Measurements from ENCODE around the gene FOXO1.

FOXO1 gene

DNA sequence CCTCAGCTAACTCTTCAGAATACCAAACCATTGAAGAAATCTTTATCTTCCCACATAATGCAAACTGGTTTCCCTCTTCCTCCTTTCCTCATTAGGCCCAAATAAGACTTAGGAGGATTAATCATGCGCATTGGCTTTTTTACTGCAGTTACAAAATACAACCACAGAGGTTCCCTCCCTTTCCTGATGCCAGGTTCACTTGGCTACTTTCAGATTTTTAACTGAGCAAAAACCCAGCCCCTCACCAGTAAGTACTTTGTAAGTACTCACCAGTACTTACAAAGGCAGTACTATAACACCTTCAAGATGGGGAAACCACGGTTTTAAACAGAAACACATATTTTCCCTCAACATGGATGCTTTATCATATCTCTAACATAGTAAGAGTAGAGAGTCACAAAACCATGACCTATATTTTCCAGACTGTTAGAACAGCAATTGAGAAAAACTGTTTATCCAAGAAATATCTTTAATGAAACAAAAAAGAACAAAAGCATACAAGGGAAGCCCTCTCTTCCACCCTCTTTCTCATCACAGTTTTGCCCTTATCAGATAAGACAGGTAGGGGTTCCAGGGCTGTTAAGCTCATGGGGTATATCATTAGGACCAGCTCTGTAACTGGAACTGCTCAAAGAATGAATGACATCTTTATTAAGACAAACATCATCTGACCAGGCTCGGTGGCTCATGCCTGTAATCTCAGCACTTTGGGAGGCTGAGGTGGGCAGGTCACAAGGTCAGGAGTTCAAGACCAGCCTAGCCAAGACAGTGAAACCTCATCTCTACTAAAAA, 12.7 kb downstream of the FOXO1 start:
- peaks cover 13% of the 10 kb centered on the region; the same call in 1 of the 2 replicates for H4K20me1 ChIP-seq (ENCODE audit: low read depth, low read length)
- H3K9me2 ChIP-seq (replicated peaks; ENCODE audit: insufficient read depth, low read length): no peaks in the 10 kb centered on the region
- H3K4me3 ChIP-seq (ENCODE audit: insufficient read depth, low read length, poor library complexity, severe bottlenecking): peak overlapping the region; percentile 10
- no peaks in the 10 kb centered on the region for H3K27me3 ChIP-seq (ENCODE audit: low read length)
- H3K9ac ChIP-seq (ENCODE audit: low read length): peak overlapping the region; percentile 27
- H3K27ac ChIP-seq (ENCODE audit: low read depth, low read length): peak overlapping the region; percentile 95
- peaks cover 75% of the 10 kb centered on the region for H3F3A ChIP-seq (ENCODE audit: insufficient read depth)
- no peaks in the 10 kb centered on the region for H3K36me3 ChIP-seq (ENCODE audit: low read length)
- H3K79me2 ChIP-seq (ENCODE audit: insufficient read depth, low read length): peaks cover 99% of the 10 kb centered on the region
- H3K9me3 ChIP-seq (ENCODE audit: insufficient read depth, low read length): no peaks in the 10 kb centered on the region
- H3K4me2 ChIP-seq (ENCODE audit: low read depth, low read length, poor library complexity, severe bottlenecking): peak overlapping the region; percentile 93
- no peak overlapping the region for H2AFZ ChIP-seq (ENCODE audit: low read depth, low read length, severe bottlenecking)
- TF ChIP-seq, protein P1, sequence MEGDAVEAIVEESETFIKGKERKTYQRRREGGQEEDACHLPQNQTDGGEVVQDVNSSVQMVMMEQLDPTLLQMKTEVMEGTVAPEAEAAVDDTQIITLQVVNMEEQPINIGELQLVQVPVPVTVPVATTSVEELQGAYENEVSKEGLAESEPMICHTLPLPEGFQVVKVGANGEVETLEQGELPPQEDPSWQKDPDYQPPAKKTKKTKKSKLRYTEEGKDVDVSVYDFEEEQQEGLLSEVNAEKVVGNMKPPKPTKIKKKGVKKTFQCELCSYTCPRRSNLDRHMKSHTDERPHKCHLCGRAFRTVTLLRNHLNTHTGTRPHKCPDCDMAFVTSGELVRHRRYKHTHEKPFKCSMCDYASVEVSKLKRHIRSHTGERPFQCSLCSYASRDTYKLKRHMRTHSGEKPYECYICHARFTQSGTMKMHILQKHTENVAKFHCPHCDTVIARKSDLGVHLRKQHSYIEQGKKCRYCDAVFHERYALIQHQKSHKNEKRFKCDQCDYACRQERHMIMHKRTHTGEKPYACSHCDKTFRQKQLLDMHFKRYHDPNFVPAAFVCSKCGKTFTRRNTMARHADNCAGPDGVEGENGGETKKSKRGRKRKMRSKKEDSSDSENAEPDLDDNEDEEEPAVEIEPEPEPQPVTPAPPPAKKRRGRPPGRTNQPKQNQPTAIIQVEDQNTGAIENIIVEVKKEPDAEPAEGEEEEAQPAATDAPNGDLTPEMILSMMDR (IDR thresholded peaks at IDR 0.05; ENCODE audit: insufficient read depth, low read length, poor library complexity, severe bottlenecking): no peak
- no peak for TF ChIP-seq EZH2phosphoT487 (conservative IDR thresholded peaks at IDR 0.05; ENCODE audit: low read length)

GRCh38 chr13:40652588-40652940, 13.9 kb downstream of the FOXO1 start:
- peak overlapping the region; percentile 93 for H3K4me2 ChIP-seq (ENCODE audit: low read depth, low read length, poor library complexity, severe bottlenecking)
- H3K9ac ChIP-seq (ENCODE audit: low read length): peak overlapping the region; percentile 46
- peak overlapping the region; percentile 95 for H3K27ac ChIP-seq (ENCODE audit: low read depth, low read length)

DNA sequence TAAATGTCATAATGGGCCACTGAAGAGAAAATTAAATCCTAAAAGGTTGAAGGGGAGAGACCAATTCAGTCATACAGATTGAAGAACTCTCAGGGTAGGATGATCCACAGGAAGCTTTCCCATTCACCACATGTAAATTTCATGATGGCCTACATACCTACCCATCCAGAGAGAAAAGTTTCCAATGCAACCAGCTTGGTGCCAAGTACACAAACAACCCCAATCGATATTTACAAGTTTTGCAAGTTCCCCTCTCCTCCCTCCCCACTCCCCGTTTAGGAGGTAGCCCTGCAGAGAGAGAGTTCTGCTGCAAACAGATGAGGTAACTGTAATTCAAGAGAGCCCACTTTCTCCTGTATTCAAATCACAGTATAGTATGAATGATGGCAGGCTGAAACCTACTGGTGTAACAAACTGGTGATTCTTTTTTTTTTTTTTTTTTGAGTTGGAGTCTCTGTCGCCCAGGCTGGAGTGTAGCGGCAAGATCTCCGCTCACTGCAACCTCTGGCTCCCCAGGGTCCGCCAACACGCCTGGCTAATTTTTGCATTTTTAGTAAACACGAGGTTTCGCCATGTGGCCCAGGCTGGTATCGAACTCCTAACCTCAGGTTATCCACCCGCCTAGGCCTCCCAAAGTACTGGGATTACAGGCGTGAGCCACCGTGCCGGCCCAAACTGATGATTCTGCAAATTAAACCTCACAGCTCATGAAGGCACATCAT, 14.4 kb downstream of the FOXO1 start:
- Histone ChIP-seq H2AFZ (ENCODE audit: low read depth, low read length, severe bottlenecking) (no peak overlapping the region), H3K4me3 (ENCODE audit: insufficient read depth, low read length, poor library complexity, severe bottlenecking) (peak overlapping the region; percentile 52), H3K9ac (ENCODE audit: low read length) (peak overlapping the region; percentile 46), H3K27me3 (ENCODE audit: low read length) (no peaks in the 10 kb centered on the region), H3K9me3 (ENCODE audit: insufficient read depth, low read length) (no peaks in the 10 kb centered on the region), H3K4me2 (ENCODE audit: low read depth, low read length, poor library complexity, severe bottlenecking) (peak overlapping the region; percentile 93), H3F3A (ENCODE audit: insufficient read depth) (peaks cover 65% of the 10 kb centered on the region), H3K27ac (ENCODE audit: low read depth, low read length) (peak overlapping the region; percentile 95), H4K20me1 (ENCODE audit: low read depth, low read length) (peaks cover 17% of the 10 kb centered on the region), H3K36me3 (ENCODE audit: low read length) (no peaks in the 10 kb centered on the region), H3K79me2 (ENCODE audit: insufficient read depth, low read length) (peaks cover 99% of the 10 kb centered on the region), H3K9me2 (replicated peaks; ENCODE audit: insufficient read depth, low read length) (no peaks in the 10 kb centered on the region)
- no peak for TF ChIP-seq EZH2phosphoT487 (conservative IDR thresholded peaks at IDR 0.05; ENCODE audit: low read length)
- TF ChIP-seq, protein P1 (IDR thresholded peaks at IDR 0.05; ENCODE audit: insufficient read depth, low read length, poor library complexity, severe bottlenecking): no peak

More at GRCh38 chr13:40652588-40652940, 13.9 kb downstream of the FOXO1 start:
- peaks cover 99% of the 10 kb centered on the region for H3K79me2 ChIP-seq (ENCODE audit: insufficient read depth, low read length)
- H4K20me1 ChIP-seq (ENCODE audit: low read depth, low read length): peaks cover 17% of the 10 kb centered on the region
- H3K4me3 ChIP-seq (ENCODE audit: insufficient read depth, low read length, poor library complexity, severe bottlenecking): peak overlapping the region; percentile 52
- H2AFZ ChIP-seq (ENCODE audit: low read depth, low read length, severe bottlenecking): no peak overlapping the region
- TF ChIP-seq, protein P1 (IDR thresholded peaks at IDR 0.05; ENCODE audit: insufficient read depth, low read length, poor library complexity, severe bottlenecking): no peak
- no peaks in the 10 kb centered on the region for H3K9me3 ChIP-seq (ENCODE audit: insufficient read depth, low read length)
- H3F3A ChIP-seq (ENCODE audit: insufficient read depth): peaks cover 69% of the 10 kb centered on the region
- H3K27me3 ChIP-seq (ENCODE audit: low read length): no peaks in the 10 kb centered on the region
- no peaks in the 10 kb centered on the region for H3K9me2 ChIP-seq (replicated peaks; ENCODE audit: insufficient read depth, low read length)
- H3K36me3 ChIP-seq (ENCODE audit: low read length): no peaks in the 10 kb centered on the region

Data from SU-DHL-6 (cell line).